SK-N-SH (cell line): ENCODE measurements around the gene STARD3. TPM values are rescaled to one million over a fixed set of nuclear protein-coding genes. Genes with fewer than 3 reads are reported as not detected.

Source experiments
- CTCF ChIA-PET: fragments of 300-600, 350-600 bp; formaldehyde crosslinking; extraction: SDS; loops from one replicate; lab custom pipeline; 2021; lab: Yijun Ruan, JAX
- POLR2A ChIA-PET: fragments of 350-600 bp; sonication (Branson Sonifier 250); formaldehyde crosslinking; extraction: SDS; loops from one replicate; lab custom pipeline; 2020; ENCODE audit warnings: antibody characterized with exemption, inconsistent platforms; lab: Yijun Ruan, JAX
- DNase-seq: peaks from one replicate; pipeline ENCODE4 v3.0.0; 2012
- H2AFZ ChIP-seq: fragments of 200-600 bp; sonication (generic); 2 replicates; pipeline ENCODE4 v1.8.1; 2016; ENCODE audit warnings: antibody characterized with exemption, mild to moderate bottlenecking, low read depth
- H3F3A ChIP-seq: fragments of 200-600 bp; sonication (generic); replicated peaks from 2 replicates; pipeline ENCODE3; 2016; ENCODE audit warnings: antibody characterized with exemption, mild to moderate bottlenecking; ENCODE audit not compliant: insufficient read depth
- H3K27ac ChIP-seq, 2 experiments: fragments of 200-500 bp in 1 of 2; fragments of 200-600 bp in 1 of 2; sonication (Bioruptor generic) in 1 of 2; sonication (generic), shearing (Covaris generic) in 1 of 2; 2 replicates each; pipeline versions ENCODE4 v1.5.1 to v1.6.1; 2014 to 2016; ENCODE audit warnings: low read depth in 2 of 2, inconsistent platforms in 1 of 2, low read length in 1 of 2, mild to moderate bottlenecking in 1 of 2, mixed read lengths in 1 of 2
- H3K27me3 ChIP-seq: fragments of 200-600 bp; sonication (generic), shearing (Covaris generic); 2 replicates; pipeline ENCODE4 v1.6.1; 2016; ENCODE audit warnings: mixed run types; ENCODE audit not compliant: insufficient read depth
- H3K36me3 ChIP-seq, 2 experiments: fragments of 200-500 bp in 1 of 2; fragments of 200-600 bp in 1 of 2; sonication (Bioruptor generic) in 1 of 2; sonication (generic) in 1 of 2; replicated peaks in 1 of 2; 2 replicates each; pipeline versions ENCODE3 to v1.5.1; 2014 to 2016; ENCODE audit warnings: low read length in 1 of 2, mild to moderate bottlenecking in 1 of 2; ENCODE audit not compliant: insufficient read depth in 2 of 2, control insufficient read depth in 1 of 2
- H3K4me1 ChIP-seq, 2 experiments: fragments of 200-500 bp in 1 of 2; fragments of 200-600 bp in 1 of 2; sonication (Bioruptor generic) in 1 of 2; sonication (generic), shearing (Covaris generic) in 1 of 2; 2 replicates each; pipeline versions ENCODE4 v1.5.1 to v1.6.1; 2014 to 2016; ENCODE audit warnings: low read depth in 1 of 2, low read length in 1 of 2, mixed run types in 1 of 2; ENCODE audit not compliant: insufficient read depth in 2 of 2, control insufficient read depth in 1 of 2
- H3K4me2 ChIP-seq: fragments of 200-600 bp; sonication (generic), shearing (Covaris generic); 2 replicates; pipeline ENCODE4 v1.6.1; 2017; ENCODE audit warnings: mixed run types
- H3K4me3 ChIP-seq, 2 experiments: fragments of 200-500 bp in 1 of 2; fragments of 200-600 bp in 1 of 2; sonication (Bioruptor generic) in 1 of 2; sonication (generic), shearing (Covaris generic) in 1 of 2; 2 replicates each; pipeline versions ENCODE4 v1.5.1 to v1.8.1; 2014 to 2016; ENCODE audit warnings: low read depth in 2 of 2, inconsistent platforms in 1 of 2, low read length in 1 of 2, mild to moderate bottlenecking in 1 of 2, mixed read lengths in 1 of 2, moderate library complexity in 1 of 2
- H3K79me2 ChIP-seq: fragments of 200-600 bp; sonication (generic); 2 replicates; pipeline ENCODE4 v1.8.1; 2017; ENCODE audit warnings: mild to moderate bottlenecking; ENCODE audit not compliant: insufficient read depth
- H3K9ac ChIP-seq: fragments of 200-600 bp; sonication (generic); 2 replicates; pipeline ENCODE4 v1.6.1; 2017; ENCODE audit warnings: mixed run types
- H3K9me2 ChIP-seq: fragments of 200-600 bp; sonication (generic); 2 replicates; pipeline ENCODE4 v1.6.1; 2017; ENCODE audit warnings: mixed run types
- H3K9me3 ChIP-seq: fragments of 200-600 bp; sonication (generic); 2 replicates; pipeline ENCODE4 v1.6.1; 2017; ENCODE audit warnings: mixed run types, mild to moderate bottlenecking, moderate library complexity
- H4K20me1 ChIP-seq: fragments of 200-600 bp; sonication (generic); 2 replicates; pipeline ENCODE4 v1.6.1; 2017; ENCODE audit warnings: mild to moderate bottlenecking, mixed run types; ENCODE audit not compliant: insufficient read depth
- ELF1 ChIP-seq: IDR thresholded peaks from 2 replicates; pipeline ENCODE4 v1.4.0; 2012
- EP300 ChIP-seq, 2 experiments: IDR thresholded peaks; 2 replicates each; pipeline versions ENCODE4 v1.4.0 to v1.6.1; 2012; ENCODE audit warnings: borderline replicate concordance in 1 of 2, low read depth in 1 of 2, low read length in 1 of 2
- EZH2phosphoT487 ChIP-seq: fragments of 200-600 bp; sonication (generic); IDR thresholded peaks from 2 replicates; pipeline ENCODE4 v1.6.1; 2017; ENCODE audit warnings: low read depth, mixed run types, mild to moderate bottlenecking, antibody characterized with exemption, moderate library complexity, borderline replicate concordance
- FOXJ3 ChIP-seq: sonication (generic); formaldehyde crosslinking; IDR thresholded peaks from 2 replicates; pipeline ENCODE4 v1.5.1; 2020; ENCODE audit warnings: mild to moderate bottlenecking, missing genetic modification reagents
- FOXM1 ChIP-seq: IDR thresholded peaks from 2 replicates; pipeline ENCODE4 v1.4.0; 2012; ENCODE audit warnings: low read depth, mild to moderate bottlenecking
- JUND ChIP-seq: IDR thresholded peaks from 2 replicates; pipeline ENCODE4 v1.4.0; 2012
- MXI1 ChIP-seq: IDR thresholded peaks from 2 replicates; pipeline ENCODE4 v1.6.1; 2012; ENCODE audit warnings: mild to moderate bottlenecking, low read depth, low read length, improper control_type of control experiment
- NFIC ChIP-seq: IDR thresholded peaks from 2 replicates; pipeline ENCODE4 v1.4.0; 2012; ENCODE audit warnings: borderline replicate concordance
- NRF1 ChIP-seq: IDR thresholded peaks from 2 replicates; pipeline ENCODE4 v1.6.1; 2012; ENCODE audit warnings: low read depth, mild to moderate bottlenecking, low read length
- POLR2AphosphoS5 ChIP-seq: IDR thresholded peaks from 2 replicates; pipeline ENCODE4 v1.6.1; 2012; ENCODE audit warnings: low read depth, low read length
- RAD21 ChIP-seq: IDR thresholded peaks from 2 replicates; pipeline ENCODE4 v1.6.1; 2012; ENCODE audit warnings: mild to moderate bottlenecking, low read length
- REST ChIP-seq: IDR thresholded peaks from 2 replicates; pipeline ENCODE4 v1.6.1; 2012; ENCODE audit warnings: mild to moderate bottlenecking, low read depth, low read length, moderate library complexity
- RXRA ChIP-seq: IDR thresholded peaks from 2 replicates; pipeline ENCODE4 v1.4.0; 2012; ENCODE audit warnings: low read depth, mild to moderate bottlenecking, borderline replicate concordance
- SMC3 ChIP-seq: IDR thresholded peaks from 2 replicates; pipeline ENCODE4 v1.6.1; 2012; ENCODE audit warnings: low read depth, low read length, improper control_type of control experiment
- TAF1 ChIP-seq: IDR thresholded peaks from 2 replicates; pipeline ENCODE4 v1.6.1; 2012; ENCODE audit warnings: low read depth, mild to moderate bottlenecking, low read length, moderate library complexity, borderline replicate concordance
- TCF12 ChIP-seq: IDR thresholded peaks from 2 replicates; pipeline ENCODE4 v1.4.0; 2012
- YY1 ChIP-seq: IDR thresholded peaks from 2 replicates; pipeline ENCODE4 v1.4.0; 2012; ENCODE audit warnings: low read depth, mild to moderate bottlenecking
- WGBS: methylation state at CpG from one replicate; pipeline ENCODE4 v1.1.6; 2017; ENCODE audit warnings: low lambda C conversion rate; 5-methylcytosine and 5-hydroxymethylcytosine counted together
- polyA plus RNA-seq, 3 experiments: library from polyadenylated mRNA; depleted of rRNA; stranded (reverse); fragments of >200 nt; gene quantifications; 2 replicates each; pipeline ENCODE4 v1.2.3, GENCODE V29; 2012
- TF ChIP-seq, protein P1 (sequence below): IDR thresholded peaks from 2 replicates; pipeline ENCODE4; 2012

STARD3 gene
- polyA plus RNA-seq, 1 of the 3 experiments (the other 2 are of a cell fraction), result 76.8 TPM

DNA sequence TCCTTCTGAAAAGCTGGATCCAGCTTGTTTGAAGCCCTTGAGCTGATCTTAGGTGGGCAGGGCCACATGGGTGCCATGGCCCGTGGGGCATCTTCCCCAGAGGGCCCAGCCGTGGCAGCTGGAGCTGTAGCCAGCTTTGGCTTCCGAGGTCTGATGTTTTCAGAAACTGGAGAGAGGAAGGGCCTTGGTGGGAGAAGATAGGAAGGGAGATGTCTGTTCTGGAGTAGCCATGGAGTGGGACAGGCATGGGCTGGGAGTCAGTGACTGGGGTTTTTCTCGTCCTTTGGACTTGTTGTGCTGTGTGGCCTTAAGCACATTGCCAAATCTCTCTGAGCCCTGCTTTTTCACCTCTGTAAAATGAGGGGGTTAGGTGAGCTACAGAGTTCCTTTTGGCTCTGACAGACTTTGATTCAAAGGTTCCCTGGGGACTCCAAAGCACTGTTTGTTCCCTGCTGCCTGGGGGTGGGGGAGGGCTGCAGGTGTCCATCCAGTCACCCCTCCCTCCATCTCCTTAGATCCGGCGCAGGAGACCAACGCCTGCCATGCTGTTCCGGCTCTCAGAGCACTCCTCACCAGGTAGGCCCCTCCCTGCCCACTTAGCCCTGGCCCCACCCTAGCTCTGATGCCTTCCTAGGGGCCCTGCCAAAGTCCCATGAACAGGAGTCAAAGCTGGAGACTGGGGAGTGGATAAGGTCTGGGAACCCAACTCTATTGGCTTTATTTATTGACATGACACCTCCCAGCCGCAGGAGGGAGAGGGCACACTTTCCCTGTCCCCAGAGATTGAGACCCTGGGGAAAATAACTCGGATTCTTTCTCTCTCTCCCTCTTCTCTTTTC lies 8.1 kb upstream of the STARD3 start:
- H3K9me3 ChIP-seq, result no peaks in the 10 kb centered on the region
- H3K9ac ChIP-seq, result no peak overlapping the region
- H3K4me2 ChIP-seq, result no peak overlapping the region
- H3K27ac ChIP-seq, result no peak overlapping the region
- no peaks in the 10 kb centered on the region for H3F3A ChIP-seq
- no peak for DNase-seq
- no peaks in the 10 kb centered on the region for H4K20me1 ChIP-seq
- H2AFZ ChIP-seq, result no peak overlapping the region
- peaks cover 0 to 2% of the 10 kb centered on the region in 2 experiments; a peak in 1 of 4 replicates for H3K4me1 ChIP-seq
- H3K27me3 ChIP-seq, result peaks cover 41% of the 10 kb centered on the region
- ChIA-PET POLR2A (interaction anchor here (0.5 kb wide), 1 partner anchor 164 kb away, joined by 3 read pairs; no protein-coding TSS in a partner anchor), CTCF (interaction anchor here (0.6 to 17.4 kb wide), 11 partner anchors 6 to 395 kb away, joined by 3 to 483 read pairs (median 11); partner anchors contain the start of genes NEUROD2, PNMT, PPP1R1B and STARD3)
- no peaks in the 10 kb centered on the region for H3K36me3 ChIP-seq
- TF ChIP-seq, protein P1, sequence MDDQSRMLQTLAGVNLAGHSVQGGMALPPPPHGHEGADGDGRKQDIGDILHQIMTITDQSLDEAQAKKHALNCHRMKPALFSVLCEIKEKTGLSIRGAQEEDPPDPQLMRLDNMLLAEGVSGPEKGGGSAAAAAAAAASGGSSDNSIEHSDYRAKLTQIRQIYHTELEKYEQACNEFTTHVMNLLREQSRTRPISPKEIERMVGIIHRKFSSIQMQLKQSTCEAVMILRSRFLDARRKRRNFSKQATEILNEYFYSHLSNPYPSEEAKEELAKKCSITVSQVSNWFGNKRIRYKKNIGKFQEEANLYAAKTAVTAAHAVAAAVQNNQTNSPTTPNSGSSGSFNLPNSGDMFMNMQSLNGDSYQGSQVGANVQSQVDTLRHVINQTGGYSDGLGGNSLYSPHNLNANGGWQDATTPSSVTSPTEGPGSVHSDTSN, result no peak
- TF ChIP-seq FOXM1, result no peak
- TF ChIP-seq RXRA, result no peak
- TF ChIP-seq TAF1, result no peak
- no peak for TF ChIP-seq RAD21
- no peak for TF ChIP-seq NFIC
- TF ChIP-seq ELF1, result no peak
- TF ChIP-seq EP300 (IDR thresholded peaks at IDR 0.05; ENCODE audit: borderline replicate concordance in 1 of 2, low read depth in 1 of 2, low read length in 1 of 2), result no peak
- no peak for TF ChIP-seq EZH2phosphoT487
- no peak for TF ChIP-seq REST
- no peak for TF ChIP-seq TCF12
- no peaks in the 10 kb centered on the region for H3K9me2 ChIP-seq
- H3K4me3 ChIP-seq, result no peak overlapping the region
- 53% methylated on average over 10 of the region's 10 CpGs for WGBS
- H3K79me2 ChIP-seq, result no peaks in the 10 kb centered on the region

- Histone ChIP-seq H3F3A (no peaks in the 10 kb centered on the region), H3K9ac (no peak overlapping the region), H4K20me1 (no peaks in the 10 kb centered on the region), H3K4me3 (no peak overlapping the region), H3K9me2 (no peaks in the 10 kb centered on the region), H3K27ac (no peak overlapping the region), H3K27me3 (peaks cover 41% of the 10 kb centered on the region), H3K4me1 (peaks cover 0 to 2% of the 10 kb centered on the region in 2 experiments; a peak in 1 of 4 replicates), H2AFZ (no peak overlapping the region), H3K36me3 (no peaks in the 10 kb centered on the region), H3K9me3 (no peaks in the 10 kb centered on the region), H3K79me2 (no peaks in the 10 kb centered on the region), H3K4me2 (no peak overlapping the region)
- ChIA-PET CTCF (interaction anchor here (2.1 to 17.4 kb wide), 4 partner anchors 7 to 74 kb away, joined by 8 to 483 read pairs (median 306); partner anchors contain the start of genes PNMT, PPP1R1B and TCAP), POLR2A (no interaction called here)
- no peak for DNase-seq
- 86% methylated on average over 2 of the region's 3 CpGs for WGBS
- TF ChIP-seq MXI1 (no peak), NRF1 (no peak), JUND (no peak), YY1 (no peak), FOXJ3 (CRISPR knock-in tag) (no peak), POLR2AphosphoS5 (no peak), SMC3 (no peak), RAD21 (no peak)
Measured at GRCh38 chr17:39629494-39629880, 7.5 kb upstream of the STARD3 start.
